Lower leg skin (tissue), 3 donors: ENCODE measurements around the gene GRB10.

Experiments
- CTCF ChIP-seq, 3 donors: fragments of 450-650 bp; IDR thresholded peaks; one replicate each; pipeline ENCODE4 v1.5.1; 2016; ENCODE audit warnings: antibody characterized with exemption in 3 of 3, mild to moderate bottlenecking in 3 of 3, moderate library complexity in 2 of 3
- POLR2A ChIP-seq, 2 donors: fragments of 450-650 bp; IDR thresholded peaks; one replicate each; pipeline ENCODE4 v1.6.1; 2016 to 2017; ENCODE audit warnings: antibody characterized with exemption in 2 of 2, mild to moderate bottlenecking in 1 of 2, moderate library complexity in 1 of 2

- TF ChIP-seq CTCF (IDR thresholded peaks at IDR 0.05) (no peak), POLR2A (IDR thresholded peaks at IDR 0.05) (no peak)
Observed at GRCh38 chr7:50798126-50798525, 15.4 kb upstream of the GRB10 start.
